GM18868 (cell line): Measurements from ENCODE around the gene CTNNA3.

Source experiments
- ATAC-seq: cut with Tn5 transposase; IDR thresholded peaks from one replicate; pipeline ENCODE4 v1.9.1; 2021; ENCODE audit warnings: mild to moderate bottlenecking, moderate library complexity; ENCODE audit not compliant: unreplicated experiment

The CTNNA3 gene

DNA sequence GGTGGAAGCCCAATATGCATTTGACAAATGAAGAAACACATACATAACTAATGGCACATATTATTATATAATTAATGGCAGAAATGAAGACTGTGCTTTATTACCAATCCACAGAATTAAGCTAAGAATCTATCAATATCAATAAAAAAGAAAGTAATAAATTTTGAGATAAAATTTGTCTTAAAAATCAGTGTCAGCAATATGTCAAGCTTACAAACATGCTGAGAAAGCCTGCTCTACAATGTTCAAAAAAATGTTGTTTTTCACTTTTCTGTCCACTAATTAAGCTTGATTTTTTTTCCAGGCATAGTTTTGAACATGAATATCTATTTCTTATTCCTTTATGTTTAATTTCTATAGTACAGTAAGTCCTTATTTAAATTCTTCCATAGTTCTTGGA is 1491.2 kb downstream of the CTNNA3 start:
- ATAC-seq = no peak

DNA sequence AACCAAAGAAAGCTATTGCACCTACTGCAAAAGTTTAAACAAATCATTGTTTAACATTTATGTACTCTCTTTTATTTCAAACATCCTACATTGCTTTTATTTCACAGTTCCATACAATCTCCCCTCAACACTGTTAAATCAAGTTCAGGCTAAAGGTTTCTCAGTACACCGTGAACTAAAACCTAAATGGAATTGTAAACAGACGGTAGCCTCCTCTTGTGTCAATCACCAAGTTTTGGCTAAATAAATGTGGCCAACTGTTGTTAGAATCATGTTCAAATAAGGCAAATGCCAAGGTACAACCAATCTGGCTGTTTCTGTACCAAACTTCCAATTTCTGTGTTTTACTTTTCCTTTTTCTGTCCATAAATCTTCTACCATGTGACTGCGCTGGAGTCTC is 1493.9 kb downstream of the CTNNA3 start:
- no peak for ATAC-seq

DNA sequence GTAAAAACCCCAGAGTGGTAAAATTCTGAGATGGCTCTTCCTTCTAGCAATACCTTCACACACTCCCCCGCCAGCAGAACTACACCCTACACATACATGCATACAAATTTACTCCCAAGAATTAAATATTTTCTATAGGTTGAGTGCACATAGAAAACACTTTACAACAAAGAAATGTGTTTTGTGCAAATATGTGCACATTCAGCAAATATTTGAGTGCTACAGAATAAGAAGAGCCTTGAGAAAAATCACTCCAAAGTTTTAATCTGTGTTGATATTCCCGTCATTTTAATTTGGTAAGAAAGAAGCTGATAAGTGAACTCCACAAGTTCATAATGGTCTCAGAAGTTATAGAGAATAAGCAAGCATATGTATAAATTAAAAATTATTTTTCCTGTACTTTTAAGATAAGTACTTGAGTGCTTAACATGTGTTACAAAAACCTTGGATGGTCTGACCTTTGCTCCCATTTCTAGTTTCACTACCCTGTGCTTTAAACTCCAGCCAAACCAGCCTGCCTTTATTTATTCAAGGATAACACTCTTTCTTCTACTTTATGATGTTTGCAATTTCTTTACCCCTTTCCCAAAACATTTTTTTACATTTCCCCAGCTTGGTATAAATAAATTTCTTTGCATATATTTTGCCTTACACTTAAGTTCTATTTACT is 1503.7 kb downstream of the CTNNA3 start:
- no peak for ATAC-seq

DNA sequence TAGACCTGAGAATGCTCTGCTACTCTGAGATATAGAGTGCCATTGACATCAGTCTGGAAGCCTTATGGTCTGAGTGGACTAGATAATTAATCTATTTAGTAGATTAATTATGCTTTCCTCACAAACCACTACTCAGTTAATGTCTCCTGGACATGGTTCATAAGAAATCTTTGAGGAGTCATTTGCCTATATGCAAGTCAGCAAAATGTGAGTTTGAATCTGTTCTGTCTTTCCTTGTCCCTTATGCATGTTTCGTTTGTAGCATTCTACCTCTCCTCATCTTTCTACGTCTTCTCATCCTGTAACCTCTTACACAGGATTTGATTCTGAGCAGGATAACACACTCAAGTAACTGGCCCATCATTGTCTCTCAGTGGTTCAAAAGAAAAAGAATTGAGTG is 1505.6 kb downstream of the CTNNA3 start:
- ATAC-seq = no peak

DNA sequence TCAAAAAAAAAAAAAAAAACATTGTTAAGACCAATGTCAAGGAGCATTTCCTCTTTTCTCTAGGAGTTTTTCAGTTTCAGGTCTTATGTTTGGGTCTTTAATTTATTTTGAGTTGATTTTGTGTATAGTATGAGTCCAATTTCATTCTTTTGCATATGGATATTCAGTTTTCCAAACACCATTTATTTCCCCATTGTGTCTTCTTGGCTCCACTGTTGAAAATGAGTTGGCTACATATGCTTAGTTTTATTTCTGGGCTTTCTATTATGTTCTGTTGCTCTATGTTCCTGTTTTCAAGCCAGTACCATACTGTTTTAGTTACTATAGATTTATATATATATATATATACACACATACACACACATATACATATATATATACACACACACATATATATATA is 1506.7 kb downstream of the CTNNA3 start:
- ATAC-seq = no peak

DNA sequence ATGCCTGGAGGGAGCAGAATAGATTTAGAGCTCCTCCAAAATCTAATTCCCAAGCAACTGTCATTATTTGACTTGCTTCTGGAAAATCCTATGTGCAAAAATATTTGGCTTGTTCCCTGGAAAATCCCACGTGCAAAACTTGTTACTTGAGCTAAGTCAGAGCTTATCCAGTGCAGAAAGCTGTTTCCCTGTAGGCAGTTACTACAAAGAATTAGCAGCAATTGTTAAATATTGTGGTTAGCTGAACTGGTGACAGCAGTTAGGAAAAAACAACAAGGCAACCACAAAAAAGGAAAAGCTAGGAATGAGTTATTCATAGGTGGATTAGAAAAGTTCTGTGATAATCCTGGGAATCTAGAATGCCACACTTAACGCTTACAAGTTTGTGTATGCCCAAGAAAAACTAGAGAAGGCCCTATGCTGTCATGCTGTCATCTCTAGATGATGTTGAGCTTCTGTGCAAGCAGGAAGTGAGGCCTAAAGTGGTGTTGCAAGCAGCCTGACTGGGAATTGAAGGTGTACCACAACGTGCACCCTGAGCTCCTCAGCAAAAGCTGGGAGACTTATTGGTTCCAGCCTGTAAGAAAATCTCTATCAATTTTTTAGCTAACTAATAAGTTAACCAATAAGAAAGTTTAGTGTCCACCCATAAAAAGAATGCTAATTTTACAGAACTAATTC is 1508.8 kb downstream of the CTNNA3 start:
- ATAC-seq = no peak

DNA sequence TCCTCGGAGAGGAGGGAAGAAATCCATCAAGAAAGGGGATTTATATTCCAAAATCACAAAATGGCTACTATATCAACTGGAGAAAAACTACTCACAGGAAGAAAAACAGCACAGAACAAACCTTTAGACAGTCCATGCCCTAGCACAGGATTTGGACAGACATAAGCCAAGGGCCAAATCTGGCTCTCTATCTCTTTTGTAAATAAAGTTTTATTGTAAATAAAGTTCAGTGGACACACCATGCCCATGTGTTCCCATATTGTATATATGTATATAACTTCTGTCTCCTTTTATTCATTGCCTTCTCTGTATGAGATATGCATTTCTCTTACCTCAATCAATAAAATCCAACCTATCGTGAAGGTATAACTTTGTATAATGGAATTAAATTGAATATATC is 1513.0 kb downstream of the CTNNA3 start:
- ATAC-seq = no peak

DNA sequence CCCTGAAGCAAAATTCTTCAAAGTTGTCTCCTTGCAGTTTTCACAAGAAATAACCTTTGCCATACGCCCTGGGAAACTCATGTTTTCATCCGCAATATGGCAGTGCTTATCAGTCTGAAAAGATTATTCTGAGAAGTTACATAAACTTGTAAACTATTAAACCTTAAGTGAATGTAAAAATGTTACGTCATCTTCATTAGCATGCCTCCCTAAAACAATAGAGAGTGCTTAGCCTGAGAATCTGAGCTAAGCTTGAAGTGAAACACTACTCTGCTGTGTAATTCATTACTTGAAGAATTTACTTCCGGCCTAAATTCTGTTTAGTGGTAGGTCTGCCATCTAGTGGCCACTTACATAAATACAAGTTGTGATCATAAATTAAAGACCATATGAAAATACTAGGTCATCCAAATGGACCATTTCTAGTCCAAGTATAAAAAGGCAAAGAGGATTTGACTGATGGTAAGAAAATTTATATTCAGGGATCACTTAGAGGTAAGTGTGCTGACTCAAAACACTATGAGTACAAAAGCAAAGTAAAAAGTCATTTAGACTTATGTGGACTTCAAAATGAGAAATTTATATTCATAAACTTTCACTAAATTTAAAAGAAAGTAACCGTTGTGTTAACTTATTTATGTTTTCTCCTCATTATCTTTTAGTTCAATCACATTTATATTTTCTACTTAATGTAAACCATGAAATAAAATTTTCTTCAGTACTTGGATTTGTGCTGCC is 1515.2 kb downstream of the CTNNA3 start:
- ATAC-seq = peak; percentile 92

DNA sequence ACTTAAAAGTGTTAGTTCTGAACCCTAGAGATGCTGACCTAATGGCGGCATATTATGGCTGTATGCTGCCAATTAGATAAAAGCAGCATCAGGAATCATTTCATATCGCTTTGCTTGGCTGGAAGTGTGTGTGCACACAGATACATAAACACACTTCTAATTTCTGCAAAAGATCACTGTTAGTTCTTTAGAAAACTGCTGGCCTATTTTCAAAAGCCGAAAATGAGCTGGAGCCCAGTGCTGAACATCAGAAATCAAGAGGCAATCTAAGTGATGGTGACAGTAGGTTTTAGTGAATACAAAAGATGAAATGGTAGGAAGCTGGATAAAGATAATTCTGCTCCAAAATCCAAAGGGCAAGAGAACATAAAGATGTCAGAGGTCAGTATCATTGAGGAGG is 1516.0 kb downstream of the CTNNA3 start:
- ATAC-seq = no peak

DNA sequence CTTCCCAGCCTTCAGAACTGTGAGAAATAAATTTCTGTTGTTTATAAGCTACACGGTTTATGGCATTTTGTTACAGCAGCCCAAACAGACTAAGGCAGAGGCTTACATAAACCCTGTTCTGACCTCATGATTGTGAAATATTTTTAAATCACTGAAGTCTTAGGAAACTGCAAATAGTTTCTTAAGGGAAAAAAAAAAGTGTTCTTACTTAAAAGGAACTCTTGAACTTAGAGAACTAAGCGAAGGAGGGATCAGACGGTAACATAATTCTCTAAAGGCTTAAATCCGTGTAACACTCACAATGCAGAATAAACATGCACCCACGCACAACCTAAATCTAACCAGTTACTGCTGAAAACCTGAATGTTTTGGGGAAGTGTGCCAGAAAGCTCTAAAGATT is 1519.2 kb downstream of the CTNNA3 start:
- ATAC-seq = no peak

DNA sequence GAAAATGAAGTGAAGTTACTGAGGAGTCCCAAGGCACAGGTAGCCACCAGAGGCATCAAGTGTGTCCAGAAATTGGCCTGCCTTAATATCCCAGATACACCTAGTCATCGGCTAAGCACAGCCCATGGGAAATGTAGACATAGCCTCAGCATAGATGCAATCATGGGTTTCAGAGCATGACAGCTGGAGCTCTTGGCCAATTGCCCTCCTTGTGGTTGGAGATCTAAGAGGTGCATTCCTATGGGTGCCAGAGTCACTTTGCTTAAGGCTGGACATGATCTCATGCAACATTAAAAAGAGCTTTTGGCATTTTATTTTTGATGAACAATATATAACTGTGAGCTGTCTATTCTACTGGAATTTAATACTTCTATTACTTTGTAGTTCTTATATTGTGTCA is 1528.2 kb downstream of the CTNNA3 start:
- ATAC-seq = no peak

DNA sequence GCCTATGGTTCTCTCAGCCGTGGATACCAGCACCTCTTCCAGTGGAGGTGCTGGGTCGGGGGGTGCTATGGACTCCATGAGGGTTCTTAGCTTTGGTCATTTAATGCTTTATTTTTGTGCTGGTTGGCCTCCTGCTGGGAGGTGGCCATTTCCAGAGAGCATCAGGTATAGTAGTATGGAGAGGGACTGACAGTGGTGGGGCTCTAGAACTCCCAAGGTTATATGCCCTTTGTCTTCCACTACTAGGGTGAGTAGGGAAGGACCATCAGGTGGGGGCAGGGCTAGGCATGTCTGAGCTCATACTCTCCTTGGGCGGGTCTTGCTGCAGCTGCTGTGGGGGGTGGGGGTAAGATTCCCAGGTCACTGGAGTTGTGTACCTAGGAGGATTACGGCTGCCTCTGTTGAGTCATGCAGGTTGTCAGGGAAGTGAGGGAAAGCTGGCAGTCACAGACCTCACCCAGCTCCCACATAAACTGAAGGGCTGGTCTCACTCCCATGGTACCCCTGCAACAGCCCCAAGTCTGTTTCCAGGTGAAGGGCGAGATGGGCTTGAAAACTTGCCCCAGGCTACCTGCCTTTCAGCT is 1533.3 kb downstream of the CTNNA3 start:
- no peak for ATAC-seq

DNA sequence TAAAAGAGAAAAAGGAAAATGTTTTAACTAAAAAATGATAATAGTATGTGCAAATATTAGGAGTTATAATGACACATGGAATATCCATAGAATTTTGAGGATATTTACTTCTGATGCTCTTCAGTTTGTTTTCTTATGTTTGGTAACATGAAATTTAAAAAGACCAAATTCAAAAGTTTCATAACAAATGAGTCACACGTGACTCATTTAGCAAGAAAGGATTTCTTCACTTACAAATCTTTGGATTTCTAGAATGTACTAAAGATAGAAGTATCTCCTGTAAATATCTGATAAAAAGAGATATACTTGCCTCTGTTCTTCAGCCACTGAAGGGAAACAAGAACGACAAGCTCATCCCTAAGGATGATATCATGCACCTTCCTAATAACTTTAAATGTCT is 1544.6 kb downstream of the CTNNA3 start:
- no peak for ATAC-seq

DNA sequence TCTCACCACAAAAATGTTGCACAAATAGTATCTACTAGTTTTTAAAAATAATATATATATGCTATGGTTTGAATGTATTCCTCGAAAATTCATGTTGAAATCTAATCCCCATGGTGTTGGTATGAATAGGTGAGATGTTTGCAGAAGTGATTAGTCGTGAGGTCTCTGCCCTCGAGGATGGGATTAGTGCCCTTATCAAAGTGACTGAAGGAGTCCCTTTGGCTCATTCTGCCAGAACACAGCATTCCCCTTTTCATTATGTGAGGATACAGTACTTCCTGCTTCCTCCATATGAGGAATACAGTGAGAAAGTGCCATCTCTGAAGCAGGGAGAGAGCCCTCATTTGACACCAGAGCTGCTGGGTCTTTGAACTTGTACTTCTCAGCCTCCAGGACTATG is 1547.7 kb downstream of the CTNNA3 start:
- ATAC-seq = no peak

DNA sequence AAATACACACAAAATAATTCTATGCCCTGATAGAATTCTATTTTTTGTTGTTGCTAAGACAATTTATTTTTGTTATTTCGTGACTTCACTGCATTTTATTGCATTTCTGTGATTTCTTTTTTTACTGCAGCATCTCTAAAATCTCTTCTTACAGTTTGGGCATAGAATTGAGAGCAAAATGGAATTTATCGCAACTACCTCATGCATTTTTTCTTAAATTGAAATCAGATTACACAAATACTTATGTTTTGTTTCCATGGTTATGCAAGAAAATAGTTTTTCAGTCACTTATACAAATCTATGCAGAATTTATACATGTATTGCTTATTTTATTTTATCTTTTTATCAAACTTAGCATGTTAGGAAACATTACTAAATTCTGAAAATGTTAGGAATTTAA is 1552.0 kb downstream of the CTNNA3 start:
- ATAC-seq = no peak

DNA sequence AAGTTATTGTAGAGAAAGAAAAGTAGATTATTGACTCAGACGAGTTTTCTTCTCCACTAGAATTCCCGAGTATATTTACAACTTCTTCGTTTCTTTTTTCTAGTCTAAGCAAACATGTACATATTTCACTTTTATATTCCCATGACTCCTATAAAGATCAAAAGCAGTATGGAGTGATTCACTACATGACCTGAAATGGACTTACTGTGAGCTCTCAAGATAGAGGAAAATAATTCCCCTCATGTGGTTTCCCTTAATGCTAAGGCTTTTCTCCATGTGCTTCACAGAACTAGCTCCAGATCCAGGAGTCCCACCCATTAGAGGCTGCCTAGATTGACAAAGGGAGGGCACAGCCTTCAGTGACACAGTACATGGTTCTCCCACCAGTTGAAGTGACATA is 1593.2 kb downstream of the CTNNA3 start:
- ATAC-seq = no peak

DNA sequence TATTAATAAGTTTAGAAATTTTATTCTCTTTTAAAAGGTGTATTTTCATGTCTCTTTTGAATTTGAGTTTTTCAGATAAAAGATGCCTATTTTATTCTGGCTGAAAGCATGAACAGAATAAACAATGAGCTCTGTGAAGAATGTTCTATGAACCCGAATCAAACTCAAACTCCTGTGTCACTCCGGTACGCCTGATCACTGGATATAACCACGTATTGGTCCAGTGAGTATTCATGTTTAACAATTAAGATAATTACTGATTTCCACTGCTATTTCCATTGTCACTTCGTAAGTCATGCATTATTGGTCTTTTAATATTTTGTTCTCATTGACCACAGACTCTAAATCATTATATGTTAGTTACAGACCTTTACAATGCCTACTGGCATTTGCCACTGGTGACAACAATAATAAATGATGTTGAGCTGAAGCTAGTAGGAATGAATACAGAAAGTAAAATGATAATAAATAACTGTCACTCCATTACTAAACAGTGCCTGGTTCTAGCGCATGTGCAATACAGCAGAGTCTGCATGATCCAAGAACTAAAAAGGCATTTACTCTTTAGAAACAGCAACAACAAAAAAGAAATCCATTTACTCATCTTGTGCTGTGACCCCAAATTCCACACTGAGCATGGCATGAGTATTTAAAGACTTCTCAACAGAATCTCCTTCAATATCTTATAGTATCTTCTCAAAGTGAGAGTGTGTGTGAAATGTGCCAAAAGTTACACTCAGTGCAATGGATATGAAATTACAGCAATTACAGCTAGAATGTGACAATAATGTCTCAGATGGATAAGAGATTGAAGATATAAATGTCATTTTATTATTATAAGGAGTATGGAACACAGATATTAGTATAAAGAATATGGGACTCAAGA is 1597.2 kb downstream of the CTNNA3 start:
- ATAC-seq = no peak

DNA sequence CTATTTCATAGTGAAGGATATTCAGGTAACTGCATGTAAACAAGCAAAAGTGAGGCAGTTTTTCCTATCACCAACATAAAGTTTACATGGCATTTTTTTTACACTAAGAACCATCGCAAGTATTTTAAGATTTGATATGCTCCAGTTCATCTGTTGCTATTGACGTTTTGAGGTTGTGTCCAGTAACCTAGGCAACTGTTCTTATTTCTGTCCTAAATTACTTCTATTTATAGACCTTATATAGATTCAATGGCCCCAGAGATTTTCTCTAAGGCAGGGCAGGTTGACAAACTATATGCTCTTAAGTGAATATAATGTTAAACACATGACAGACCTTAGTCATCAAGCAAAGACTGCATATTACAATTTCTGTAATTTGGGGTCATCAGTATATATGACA is 1600.4 kb downstream of the CTNNA3 start:
- no peak for ATAC-seq

DNA sequence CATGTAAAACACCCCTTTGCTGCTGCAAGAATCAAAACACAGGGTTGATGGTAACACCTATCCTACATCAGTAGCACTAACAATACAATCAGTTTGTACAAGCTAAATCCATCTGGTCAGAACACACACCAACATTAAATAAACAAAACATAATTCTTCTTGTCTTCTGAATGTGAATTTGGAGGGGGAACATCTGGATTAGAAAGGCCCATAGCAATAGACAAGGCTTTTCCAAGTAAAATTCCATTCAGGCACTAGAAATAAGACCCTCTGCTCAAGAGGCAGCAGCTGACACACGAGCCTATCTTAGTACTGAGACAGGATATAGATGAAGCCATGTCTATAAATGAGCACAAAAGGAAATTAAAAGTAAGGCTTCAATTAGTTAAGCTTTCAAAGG is 1610.1 kb downstream of the CTNNA3 start:
- no peak for ATAC-seq

DNA sequence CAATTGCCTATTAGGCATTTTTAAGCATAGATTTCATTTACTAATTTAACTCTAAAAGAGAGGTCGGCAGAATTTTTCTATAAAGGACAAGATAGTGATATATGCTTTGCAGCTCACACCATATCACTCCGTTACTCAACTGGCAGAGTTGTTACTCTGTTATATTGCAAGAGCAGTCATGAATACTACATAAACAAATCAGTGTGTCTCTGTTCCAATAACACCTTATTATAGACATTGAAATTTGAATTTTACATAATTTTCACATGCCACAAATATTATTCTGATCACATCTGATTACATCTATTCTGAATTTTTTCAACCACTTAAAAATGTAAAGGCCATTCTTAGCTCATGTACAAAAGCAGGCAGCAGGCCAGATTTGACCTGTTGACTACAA is 1624.1 kb downstream of the CTNNA3 start:
- ATAC-seq = no peak

DNA sequence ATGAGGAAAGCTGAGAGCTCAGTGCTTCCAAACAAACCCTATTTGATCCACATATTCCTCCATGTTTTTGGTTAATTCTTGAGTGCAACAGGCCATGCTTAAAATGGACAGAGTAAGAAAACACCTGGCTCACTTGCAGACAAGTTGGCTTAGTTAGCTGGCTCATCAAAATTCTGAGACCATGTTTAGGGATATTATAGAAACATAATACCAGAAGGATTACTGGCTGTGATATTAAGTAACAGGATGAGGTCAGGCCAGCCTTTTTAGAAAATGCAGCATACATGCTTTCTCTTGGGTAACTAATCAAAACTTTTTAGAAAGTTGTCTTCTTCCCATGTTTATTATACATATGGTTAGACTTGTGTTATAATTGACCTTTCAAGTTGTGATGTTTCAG is 1637.4 kb downstream of the CTNNA3 start:
- ATAC-seq = no peak
